ENCODE results near the gene HSPB1. TPM values are rescaled to one million over a fixed set of nuclear protein-coding genes. Genes with fewer than 3 reads are reported as not detected.

Gene HSPB1
- total RNA-seq, 4 donors from 2014 or later: 28.8 to 1,391 (median 758) TPM

GRCh38 chr7:76343294-76343930, 40.9 kb downstream of the HSPB1 start:
- TF ChIP-seq CTCF (IDR thresholded peaks at IDR 0.05) (no peak), POLR2A (IDR thresholded peaks at IDR 0.05) (no peak)
- intact Hi-C loops (cut with DNase I; ENCODE audit: low total_unique reads): no loop called here
- no peaks in the 10 kb centered on the region for H3K9me3 ChIP-seq
- H3K4me3 ChIP-seq: no peak overlapping the region
- no peaks in the 10 kb centered on the region for H3K4me1 ChIP-seq
- no peak for DNase-seq
- H3K36me3 ChIP-seq: no peaks in the 10 kb centered on the region
- no peaks in the 10 kb centered on the region for H3K27me3 ChIP-seq
- no peak overlapping the region for H3K27ac ChIP-seq

- no peaks in the 10 kb centered on the region for H3K36me3 ChIP-seq
- intact Hi-C loops (cut with DNase I; ENCODE audit: low total_unique reads): no loop called here
Observed at GRCh38 chr7:76343931-76344321, 41.5 kb downstream of the HSPB1 start.

DNA sequence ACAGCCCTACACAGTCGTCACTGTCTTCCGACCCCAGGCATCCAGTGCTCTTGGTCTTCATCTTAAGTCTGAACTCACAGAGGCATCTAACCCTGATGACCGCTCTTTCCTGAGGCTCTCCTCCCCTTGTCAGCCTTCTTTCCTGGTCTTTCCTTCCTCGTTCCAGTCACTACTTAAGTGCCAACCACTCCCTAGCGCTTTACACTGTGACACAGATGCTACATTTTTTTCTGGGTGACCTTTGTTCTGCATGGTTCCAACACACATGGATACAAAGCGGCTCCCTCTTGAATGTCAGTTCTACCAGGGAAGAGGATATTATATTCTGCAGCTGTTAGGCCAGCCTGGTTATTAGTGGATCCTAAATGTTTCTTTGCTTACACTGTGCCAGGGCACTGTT, 43.6 kb downstream of the HSPB1 start:
- H3K27ac ChIP-seq: no peak overlapping the region
- no peak for DNase-seq
- no peaks in the 10 kb centered on the region for H3K36me3 ChIP-seq
- H3K4me1 ChIP-seq: no peaks in the 10 kb centered on the region
- intact Hi-C loops (cut with DNase I; ENCODE audit: low total_unique reads): no loop called here
- no peak overlapping the region for H3K4me3 ChIP-seq
- H3K27me3 ChIP-seq: no peaks in the 10 kb centered on the region
- no peaks in the 10 kb centered on the region for H3K9me3 ChIP-seq
- TF ChIP-seq POLR2A (IDR thresholded peaks at IDR 0.05): no peak
- TF ChIP-seq CTCF (IDR thresholded peaks at IDR 0.05): no peak

More at GRCh38 chr7:76343931-76344321, 41.5 kb downstream of the HSPB1 start:
- H3K27ac ChIP-seq: no peak overlapping the region
- DNase-seq: no peak
- no peak overlapping the region for H3K4me3 ChIP-seq
- TF ChIP-seq POLR2A (IDR thresholded peaks at IDR 0.05): no peak
- TF ChIP-seq CTCF (IDR thresholded peaks at IDR 0.05): no peak
- H3K4me1 ChIP-seq: no peaks in the 10 kb centered on the region
- no peaks in the 10 kb centered on the region for H3K27me3 ChIP-seq
- H3K9me3 ChIP-seq: no peaks in the 10 kb centered on the region

DNA sequence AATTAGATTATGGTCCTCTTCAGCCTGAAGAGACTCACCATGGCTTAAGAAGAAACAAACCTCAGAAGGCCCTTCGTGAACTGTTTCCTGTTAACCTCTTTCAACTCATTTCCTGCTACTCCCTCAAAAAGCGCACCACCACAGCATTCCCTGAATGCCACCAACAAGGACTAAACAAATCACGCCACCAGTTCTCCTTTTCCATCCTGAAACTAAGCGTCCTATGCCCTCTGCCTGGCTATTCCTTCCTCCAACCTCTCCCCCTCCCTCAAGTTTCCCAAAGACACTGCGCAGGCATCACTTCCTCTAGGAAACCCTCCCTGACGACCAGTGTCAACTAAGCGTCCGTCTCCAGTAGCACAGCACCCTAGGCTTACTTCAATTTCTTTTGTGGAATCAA, 44.3 kb downstream of the HSPB1 start:
- no peak for TF ChIP-seq POLR2A (IDR thresholded peaks at IDR 0.05)
- no peak for TF ChIP-seq CTCF (IDR thresholded peaks at IDR 0.05)
- no peak overlapping the region for H3K4me3 ChIP-seq
- H3K9me3 ChIP-seq: no peaks in the 10 kb centered on the region
- no peaks in the 10 kb centered on the region for H3K27me3 ChIP-seq
- H3K36me3 ChIP-seq: no peaks in the 10 kb centered on the region
- H3K4me1 ChIP-seq: no peaks in the 10 kb centered on the region
- intact Hi-C loops (cut with DNase I; ENCODE audit: low total_unique reads): no loop called here
- no peak overlapping the region for H3K27ac ChIP-seq
- DNase-seq: no peak

DNA sequence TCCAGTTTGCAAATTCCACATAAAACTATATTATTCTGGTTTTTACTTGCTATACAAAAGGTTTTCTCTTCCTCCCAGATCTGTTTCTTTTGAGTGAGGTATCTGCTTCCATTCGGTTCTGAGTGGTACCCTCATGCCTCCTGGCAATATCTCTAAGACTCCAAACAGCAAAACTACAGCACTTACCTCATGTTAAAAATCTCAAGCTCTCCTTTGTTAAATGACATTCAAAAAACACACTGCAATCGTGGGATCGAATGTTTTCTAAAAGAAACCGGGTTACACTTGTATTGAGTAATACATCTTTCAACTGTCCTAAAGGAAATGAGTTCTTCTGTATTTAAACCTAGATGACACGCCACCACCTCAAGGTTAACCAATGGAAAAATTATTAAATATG, 45.2 kb downstream of the HSPB1 start:
- intact Hi-C loops (cut with DNase I; ENCODE audit: low total_unique reads): no loop called here
- Histone ChIP-seq H3K4me3 (no peak overlapping the region), H3K9me3 (no peaks in the 10 kb centered on the region), H3K4me1 (no peaks in the 10 kb centered on the region), H3K27ac (no peak overlapping the region), H3K36me3 (no peaks in the 10 kb centered on the region), H3K27me3 (no peaks in the 10 kb centered on the region)
- DNase-seq: no peak
- TF ChIP-seq POLR2A (IDR thresholded peaks at IDR 0.05): no peak
- TF ChIP-seq CTCF (IDR thresholded peaks at IDR 0.05): no peak

Data from uterus (tissue), 4 donors.